PC-9 (cell line): ENCODE measurements around the gene PRCC. TPM values are rescaled to one million over a fixed set of nuclear protein-coding genes. Genes with fewer than 3 reads are reported as not detected.

ENCODE experiments used
- BruUV-seq: library from RNA; stranded (reverse); fragments of 400-500 nt; replicated peaks from 2 replicates; lab custom pipeline; 2021; lab: Mats Ljungman, UMichigan
- CTCF ChIA-PET: fragments of 300-600 bp; sonication (Branson Sonifier 250); formaldehyde crosslinking; loops from one replicate; lab custom pipeline; 2022; ENCODE audit warnings: antibody characterized with exemption; lab: Charles Lee
- POLR2A ChIA-PET: fragments of 300-600 bp; sonication (Branson Sonifier 250); formaldehyde crosslinking; loops from one replicate; lab custom pipeline; 2022; ENCODE audit warnings: antibody characterized with exemption; ENCODE audit not compliant: unreplicated experiment; lab: Charles Lee
- DNase-seq, 2 experiments: peaks; one replicate each; pipeline versions ENCODE4 v3.0.0 to v3.0.0-alpha.2; 2015 to 2022; ENCODE audit warnings: mixed read lengths in 1 of 2
- H2AFZ ChIP-seq: fragments of 200-600 bp; sonication (generic); 2 replicates; pipeline ENCODE4 v1.8.1; 2017; ENCODE audit warnings: antibody characterized with exemption
- H3F3A ChIP-seq: fragments of 200-600 bp; sonication (generic); 2 replicates; pipeline ENCODE4 v1.8.1; 2017; ENCODE audit warnings: antibody characterized with exemption, mild to moderate bottlenecking, low read depth; ENCODE audit not compliant: insufficient read depth
- H3K27ac ChIP-seq: fragments of 200-600 bp; sonication (generic); 2 replicates; pipeline ENCODE4 v1.6.1; 2016; ENCODE audit warnings: mixed run types
- H3K27me3 ChIP-seq: fragments of 200-600 bp; sonication (generic); 2 replicates; pipeline ENCODE4 v1.6.1; 2016; ENCODE audit warnings: low read depth, mixed run types; ENCODE audit not compliant: insufficient read depth
- H3K36me3 ChIP-seq: fragments of 200-600 bp; sonication (generic); 2 replicates; pipeline ENCODE4 v1.6.1; 2016; ENCODE audit warnings: low read depth, mixed run types
- H3K4me1 ChIP-seq: fragments of 200-600 bp; sonication (generic); replicated peaks from 2 replicates; pipeline ENCODE4 v1.6.1; 2016; ENCODE audit warnings: mixed run types; ENCODE audit not compliant: insufficient read depth
- H3K4me2 ChIP-seq: fragments of 200-600 bp; sonication (generic); 2 replicates; pipeline ENCODE4 v1.6.1; 2017; ENCODE audit warnings: mixed run types
- H3K4me3 ChIP-seq: fragments of 200-600 bp; sonication (generic); 2 replicates; pipeline ENCODE4 v1.6.1; 2016; ENCODE audit warnings: mixed run types
- H3K79me2 ChIP-seq: fragments of 200-600 bp; sonication (generic); 2 replicates; pipeline ENCODE4 v1.6.1; 2017; ENCODE audit warnings: low read depth, mixed run types
- H3K9me2 ChIP-seq: fragments of 200-600 bp; sonication (generic); 2 replicates; pipeline ENCODE4 v1.8.1; 2017; ENCODE audit warnings: mild to moderate bottlenecking; ENCODE audit not compliant: insufficient read depth
- H3K9me3 ChIP-seq: fragments of 200-600 bp; sonication (generic); 2 replicates; pipeline ENCODE4 v1.8.1; 2016; ENCODE audit warnings: low read depth; ENCODE audit not compliant: insufficient read depth
- H4K20me1 ChIP-seq: fragments of 200-600 bp; sonication (generic); 2 replicates; pipeline ENCODE4 v1.8.1; 2017; ENCODE audit not compliant: insufficient read depth
- EZH2 ChIP-seq: fragments of 200-600 bp; sonication (generic); IDR thresholded peaks from 2 replicates; pipeline ENCODE4 v1.8.0; 2017; ENCODE audit warnings: antibody characterized with exemption, low read depth
- intact Hi-C: fragments of 100-400 bp; cut with micrococcal nuclease; formaldehyde crosslinking; loops from one replicate; pipeline ENCODE4 v1.10.0; 2022; ENCODE audit not compliant: unreplicated experiment
- total RNA-seq: library from RNA; stranded (reverse); gene quantifications from 2 replicates; pipeline ENCODE4 v1.2.3, GENCODE V29; 2021
- TF ChIP-seq, protein P1 (sequence below): fragments of 200-600 bp; sonication (generic); conservative IDR thresholded peaks from 2 replicates; pipeline ENCODE4 v1.6.1; 2017; ENCODE audit warnings: mixed run types, antibody characterized with exemption, mild to moderate bottlenecking, moderate library complexity

The PRCC gene
- total RNA-seq, 1 experiment from 2014 or later, result 56.6 TPM

DNA sequence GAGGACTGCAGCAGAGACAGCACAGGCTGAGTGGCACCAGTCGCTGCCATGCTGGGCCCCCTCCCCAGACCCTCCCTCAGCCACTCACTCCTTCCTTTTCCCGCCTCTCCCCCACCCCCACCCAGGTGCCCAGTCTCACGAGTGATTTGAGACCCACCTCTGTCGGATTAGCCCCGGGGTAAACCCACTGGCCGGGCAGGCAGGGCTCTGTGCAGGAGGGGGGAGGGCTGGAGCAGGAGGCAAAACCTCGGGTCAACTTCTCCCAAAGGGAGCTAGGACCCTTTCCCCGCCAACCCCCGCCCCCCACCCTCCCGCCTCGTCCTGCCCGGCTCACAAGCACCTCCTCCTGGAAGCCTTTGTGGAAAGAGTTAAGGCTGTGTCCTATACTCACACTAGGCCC is 23.0 kb upstream of the PRCC start:
- CTCF ChIA-PET, result no interaction called here
- no peaks in the 10 kb centered on the region for H3K9me3 ChIP-seq
- H3F3A ChIP-seq, result peaks cover 74% of the 10 kb centered on the region
- peaks cover 34% of the 10 kb centered on the region for H3K4me1 ChIP-seq
- H3K79me2 ChIP-seq, result peaks cover 73% of the 10 kb centered on the region
- H3K4me3 ChIP-seq, result no peak overlapping the region
- BruUV-seq, result no TSS peak
- no peaks in the 10 kb centered on the region for H3K27me3 ChIP-seq
- H3K36me3 ChIP-seq, result peaks cover 27% of the 10 kb centered on the region
- TF ChIP-seq, protein P1, sequence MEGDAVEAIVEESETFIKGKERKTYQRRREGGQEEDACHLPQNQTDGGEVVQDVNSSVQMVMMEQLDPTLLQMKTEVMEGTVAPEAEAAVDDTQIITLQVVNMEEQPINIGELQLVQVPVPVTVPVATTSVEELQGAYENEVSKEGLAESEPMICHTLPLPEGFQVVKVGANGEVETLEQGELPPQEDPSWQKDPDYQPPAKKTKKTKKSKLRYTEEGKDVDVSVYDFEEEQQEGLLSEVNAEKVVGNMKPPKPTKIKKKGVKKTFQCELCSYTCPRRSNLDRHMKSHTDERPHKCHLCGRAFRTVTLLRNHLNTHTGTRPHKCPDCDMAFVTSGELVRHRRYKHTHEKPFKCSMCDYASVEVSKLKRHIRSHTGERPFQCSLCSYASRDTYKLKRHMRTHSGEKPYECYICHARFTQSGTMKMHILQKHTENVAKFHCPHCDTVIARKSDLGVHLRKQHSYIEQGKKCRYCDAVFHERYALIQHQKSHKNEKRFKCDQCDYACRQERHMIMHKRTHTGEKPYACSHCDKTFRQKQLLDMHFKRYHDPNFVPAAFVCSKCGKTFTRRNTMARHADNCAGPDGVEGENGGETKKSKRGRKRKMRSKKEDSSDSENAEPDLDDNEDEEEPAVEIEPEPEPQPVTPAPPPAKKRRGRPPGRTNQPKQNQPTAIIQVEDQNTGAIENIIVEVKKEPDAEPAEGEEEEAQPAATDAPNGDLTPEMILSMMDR, result no peak
- TF ChIP-seq EZH2, result no peak
- H2AFZ ChIP-seq, result no peak overlapping the region
- H3K27ac ChIP-seq, result peak overlapping the region; percentile 93; the same call in 1 of the 2 replicates
- no peak for DNase-seq
- no peaks in the 10 kb centered on the region for H3K9me2 ChIP-seq
- intact Hi-C loops, result no loop called here
- peaks cover 16% of the 10 kb centered on the region for H4K20me1 ChIP-seq
- H3K4me2 ChIP-seq, result no peak overlapping the region
- POLR2A ChIA-PET, result interaction anchor here (0.7 kb wide), 1 partner anchor 60 kb away, joined by 3 read pairs; no protein-coding TSS in a partner anchor

DNA sequence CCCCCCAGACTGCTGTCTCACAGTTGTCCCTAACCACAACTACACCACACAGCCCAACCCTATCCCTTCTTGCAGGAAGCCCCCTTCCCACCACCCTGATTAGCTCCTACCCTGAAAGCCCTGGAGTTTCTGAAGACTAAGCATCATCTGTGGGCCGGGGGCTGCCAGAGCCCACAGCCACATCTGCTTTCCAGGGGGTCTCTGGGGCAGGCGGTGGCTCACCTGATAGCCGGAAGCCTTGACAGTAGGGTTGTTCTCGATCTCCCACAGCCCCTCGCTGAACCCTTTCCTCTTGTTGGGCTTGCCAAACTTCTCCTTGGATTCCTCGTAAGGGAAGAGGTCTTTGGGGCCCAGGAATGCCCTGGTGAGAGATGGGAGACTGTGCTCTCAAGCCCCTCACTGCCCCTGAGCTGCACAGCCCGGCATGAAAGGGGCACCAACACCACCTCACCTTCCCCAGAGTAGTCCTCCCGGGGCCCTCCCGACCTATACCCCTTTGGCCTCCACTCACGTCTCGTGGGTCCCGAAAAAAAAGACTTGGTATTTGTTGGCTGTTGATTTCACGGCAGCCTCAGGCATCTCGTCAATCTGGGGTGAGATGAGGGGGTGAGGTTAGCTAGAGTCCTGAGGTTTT is 22.4 kb upstream of the PRCC start:
- TF ChIP-seq EZH2, result no peak
- TF ChIP-seq, protein P1, result no peak
- Histone ChIP-seq H3K36me3 (peaks cover 32% of the 10 kb centered on the region), H4K20me1 (peaks cover 16% of the 10 kb centered on the region), H3K27me3 (no peaks in the 10 kb centered on the region), H3K79me2 (peaks cover 73% of the 10 kb centered on the region), H3K4me3 (no peak overlapping the region), H3K4me2 (no peak overlapping the region), H3K9me2 (no peaks in the 10 kb centered on the region), H3K4me1 (peaks cover 34% of the 10 kb centered on the region), H3F3A (peaks cover 79% of the 10 kb centered on the region), H2AFZ (no peak overlapping the region), H3K9me3 (no peaks in the 10 kb centered on the region), H3K27ac (peak overlapping the region; percentile 93)
- ChIA-PET POLR2A (interaction anchor here (0.7 kb wide), 1 partner anchor 61 kb away, joined by 3 read pairs; no protein-coding TSS in a partner anchor), CTCF (no interaction called here)
- DNase-seq, result no peak
- intact Hi-C loops, result no loop called here
- BruUV-seq, result no TSS peak

DNA sequence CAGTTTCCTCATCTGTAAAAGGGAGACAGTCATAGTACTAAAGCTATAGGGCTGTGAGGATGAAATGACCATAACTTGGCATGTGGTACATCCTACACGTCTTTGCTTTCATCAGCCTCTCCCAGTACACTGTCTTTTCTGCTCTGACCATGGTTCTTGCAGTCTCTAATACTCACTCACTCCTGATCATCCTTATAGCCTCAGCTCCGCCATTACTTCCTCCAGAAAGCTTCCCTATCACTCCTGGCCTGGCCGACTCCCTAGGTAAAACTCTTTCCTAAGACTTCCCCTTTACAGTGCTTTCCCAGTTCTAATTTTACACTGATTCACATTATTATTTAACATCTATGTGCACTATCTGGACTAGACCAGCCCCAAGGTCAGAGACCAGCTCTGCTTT is 21.5 kb upstream of the PRCC start:
- no peak for TF ChIP-seq EZH2
- TF ChIP-seq, protein P1, result no peak
- Histone ChIP-seq H3F3A (peaks cover 82% of the 10 kb centered on the region), H3K27me3 (no peaks in the 10 kb centered on the region), H3K36me3 (peaks cover 32% of the 10 kb centered on the region), H3K9me2 (no peaks in the 10 kb centered on the region), H3K4me1 (peaks cover 34% of the 10 kb centered on the region), H4K20me1 (peaks cover 16% of the 10 kb centered on the region), H3K4me3 (peak overlapping the region; percentile 95), H2AFZ (no peak overlapping the region), H3K79me2 (peaks cover 75% of the 10 kb centered on the region), H3K27ac (peak overlapping the region; percentile 93), H3K4me2 (peak overlapping the region; percentile 100), H3K9me3 (no peaks in the 10 kb centered on the region)
- ChIA-PET POLR2A (interaction anchor here (0.6 to 0.7 kb wide), 2 partner anchors 17 to 21 kb away, joined by 4 to 10 read pairs; partner anchors contain the start of genes ISG20L2, METTL25B and PRCC), CTCF (no interaction called here)
- intact Hi-C loops, result no loop called here
- no peak for DNase-seq
- no TSS peak for BruUV-seq
